IMR-90 (cell line): ENCODE results near the gene FCHSD2. TPM values are rescaled to one million over a fixed set of nuclear protein-coding genes. Genes with fewer than 3 reads are reported as not detected.

ENCODE experiments used
- ATAC-seq: fragments of 200-7000 bp; cut with Tn5 transposase; 2 replicates; pipeline ENCODE4 v1.9.1; 2020; ENCODE audit warnings: low read depth, mild to moderate bottlenecking, moderate library complexity
- BruUV-seq: library from RNA; stranded (reverse); fragments of 400-500 nt; replicated peaks from 2 replicates; lab custom pipeline; 2021; lab: Mats Ljungman, UMichigan
- CTCF ChIA-PET: fragments of 300-600 bp; formaldehyde crosslinking; extraction: SDS; loops from one replicate; lab custom pipeline; 2021; ENCODE audit warnings: antibody characterized with exemption; lab: Yijun Ruan, JAX
- POLR2A ChIA-PET: fragments of 300-600 bp; sonication (Branson Sonifier 250); formaldehyde crosslinking; loops from one replicate; lab custom pipeline; 2022; ENCODE audit warnings: antibody characterized with exemption; ENCODE audit not compliant: unreplicated experiment; lab: Charles Lee
- DNase-seq: peaks from one replicate; pipeline ENCODE4 v3.0.0; 2013
- H2AFZ ChIP-seq: replicated peaks from 2 replicates; pipeline ENCODE3; 2013; ENCODE audit warnings: low read length, mild to moderate bottlenecking; ENCODE audit not compliant: poor library complexity
- H2AK5ac ChIP-seq: 2 replicates; pipeline ENCODE4 v1.6.1; 2013; ENCODE audit warnings: low read depth, low read length, inconsistent platforms
- H2AK9ac ChIP-seq: replicated peaks from 2 replicates; pipeline ENCODE3; 2013; ENCODE audit warnings: mild to moderate bottlenecking, low read depth, low read length, moderate library complexity; ENCODE audit not compliant: poor library complexity
- H2BK120ac ChIP-seq: 2 replicates; pipeline ENCODE4 v1.6.1; 2013; ENCODE audit warnings: low read depth, low read length, inconsistent platforms
- H2BK15ac ChIP-seq: 3 replicates; pipeline ENCODE4 v1.6.1; 2013; ENCODE audit warnings: low read depth, low read length, inconsistent platforms
- H2BK20ac ChIP-seq: 2 replicates; pipeline ENCODE4 v1.6.1; 2013; ENCODE audit warnings: low read depth, mild to moderate bottlenecking, inconsistent platforms, low read length, moderate library complexity
- H2BK5ac ChIP-seq: 2 replicates; pipeline ENCODE4 v1.6.1; 2013; ENCODE audit warnings: mild to moderate bottlenecking, low read depth, low read length, inconsistent platforms; ENCODE audit not compliant: poor library complexity, severe bottlenecking
- H3K14ac ChIP-seq: replicated peaks from 2 replicates; pipeline ENCODE4 v1.6.1; 2013; ENCODE audit warnings: low read depth, low read length, inconsistent platforms
- H3K18ac ChIP-seq: 2 replicates; pipeline ENCODE4 v1.6.1; 2013; ENCODE audit warnings: low read depth, low read length, control low read depth
- H3K23ac ChIP-seq: 2 replicates; pipeline ENCODE4 v1.6.1; 2013; ENCODE audit warnings: low read depth, low read length, inconsistent platforms
- H3K27ac ChIP-seq: 2 replicates; pipeline ENCODE4 v1.5.1; 2013; ENCODE audit warnings: mild to moderate bottlenecking, control low read depth, low read length; ENCODE audit not compliant: insufficient read depth
- H3K27me3 ChIP-seq: 2 replicates; pipeline ENCODE4 v1.6.1; 2013; ENCODE audit warnings: low read length; ENCODE audit not compliant: control insufficient read depth, insufficient read depth
- H3K36me3 ChIP-seq: 2 replicates; pipeline ENCODE4 v1.6.1; 2013; ENCODE audit warnings: low read length, mixed read lengths; ENCODE audit not compliant: control insufficient read depth, insufficient read depth
- H3K4ac ChIP-seq: 2 replicates; pipeline ENCODE4 v1.6.1; 2013; ENCODE audit warnings: low read depth, low read length, inconsistent platforms
- H3K4me1 ChIP-seq: 2 replicates; pipeline ENCODE4 v1.6.1; 2013; ENCODE audit warnings: low read length, mixed read lengths; ENCODE audit not compliant: control insufficient read depth, insufficient read depth
- H3K4me2 ChIP-seq: 2 replicates; pipeline ENCODE4 v1.6.1; 2013; ENCODE audit warnings: low read depth, mild to moderate bottlenecking, control low read depth, low read length, moderate library complexity
- H3K4me3 ChIP-seq: 2 replicates; pipeline ENCODE4 v1.5.1; 2013; ENCODE audit warnings: low read depth, mild to moderate bottlenecking, control low read depth, low read length, moderate library complexity; ENCODE audit not compliant: insufficient read depth
- H3K56ac ChIP-seq: 2 replicates; pipeline ENCODE4 v1.6.1; 2013; ENCODE audit warnings: low read length, inconsistent platforms; ENCODE audit not compliant: insufficient read depth; ENCODE audit errors: extremely low read depth
- H3K79me1 ChIP-seq, 2 experiments: 2 replicates each; pipeline ENCODE4 v1.6.1; 2013; ENCODE audit warnings: low read length in 2 of 2, inconsistent platforms in 1 of 2, low read depth in 1 of 2
- H3K9ac ChIP-seq: 2 replicates; pipeline ENCODE4 v1.6.1; 2013; ENCODE audit warnings: low read depth, low read length, control low read depth
- H3K9me1 ChIP-seq: 2 replicates; pipeline ENCODE4 v1.6.1; 2013; ENCODE audit warnings: low read length, inconsistent platforms; ENCODE audit not compliant: insufficient read depth
- H3K9me3 ChIP-seq: 2 replicates; pipeline ENCODE4 v1.6.1; 2013; ENCODE audit warnings: low read length; ENCODE audit not compliant: control insufficient read depth, insufficient read depth
- H4K20me1 ChIP-seq: 2 replicates; pipeline ENCODE4 v1.6.1; 2013; ENCODE audit warnings: low read length, inconsistent platforms; ENCODE audit not compliant: insufficient read depth
- H4K5ac ChIP-seq: 2 replicates; pipeline ENCODE4 v1.6.1; 2013; ENCODE audit warnings: mild to moderate bottlenecking, low read depth, low read length, control low read depth
- H4K8ac ChIP-seq, 2 experiments: 2 replicates each; pipeline ENCODE4 v1.6.1; 2013; ENCODE audit warnings: low read depth in 2 of 2, low read length in 2 of 2, control low read depth in 1 of 2, inconsistent platforms in 1 of 2
- H4K91ac ChIP-seq: 2 replicates; pipeline ENCODE4 v1.6.1; 2013; ENCODE audit warnings: low read depth, low read length, inconsistent platforms; ENCODE audit not compliant: insufficient read depth
- BHLHE40 ChIP-seq: fragments of 150-350 bp; IDR thresholded peaks from 2 replicates; pipeline ENCODE4 v1.6.1; 2016; ENCODE audit warnings: mild to moderate bottlenecking, low read depth, low read length
- MAFK ChIP-seq: IDR thresholded peaks from 2 replicates; pipeline ENCODE4 v1.6.1; 2012; ENCODE audit warnings: low read depth, low read length, improper control_type of control experiment
- MAZ ChIP-seq: IDR thresholded peaks from 2 replicates; pipeline ENCODE4 v1.6.1; 2012; ENCODE audit warnings: low read depth, mild to moderate bottlenecking, low read length, improper control_type of control experiment, moderate library complexity, borderline replicate concordance
- MXI1 ChIP-seq: IDR thresholded peaks from 2 replicates; pipeline ENCODE4 v1.6.1; 2012; ENCODE audit warnings: low read depth, mild to moderate bottlenecking, low read length, moderate library complexity, borderline replicate concordance
- NFE2L2 ChIP-seq: fragments of 150-350 bp; IDR thresholded peaks from 2 replicates; pipeline ENCODE4 v1.6.1; 2016; ENCODE audit warnings: low read depth, mild to moderate bottlenecking, low read length
- POLR2A ChIP-seq: IDR thresholded peaks from 2 replicates; pipeline ENCODE4 v1.6.1; 2012; ENCODE audit warnings: mild to moderate bottlenecking, low read depth, low read length
- RAD21 ChIP-seq: IDR thresholded peaks from 2 replicates; pipeline ENCODE4 v1.6.1; 2012; ENCODE audit warnings: low read length, improper control_type of control experiment
- RCOR1 ChIP-seq: IDR thresholded peaks from 2 replicates; pipeline ENCODE4 v1.6.1; 2012; ENCODE audit warnings: mild to moderate bottlenecking, low read length, improper control_type of control experiment; ENCODE audit not compliant: insufficient replicate concordance
- SMC3 ChIP-seq: fragments of 150-350 bp; IDR thresholded peaks from 2 replicates; pipeline ENCODE4 v1.6.1; 2016; ENCODE audit warnings: low read depth, mild to moderate bottlenecking, antibody characterized with exemption, low read length, moderate library complexity
- WGBS, 2 experiments: methylation state at CpG; one replicate each; pipeline versions ENCODE4 v1.1.5 to v1.1.7; 2013; ENCODE audit warnings: missing lambda C conversion rate in 2 of 2; ENCODE audit not compliant: insufficient read length in 1 of 2; ENCODE audit errors: extremely low coverage in 2 of 2; 5-methylcytosine and 5-hydroxymethylcytosine counted together
- dilution Hi-C: fragments of 300-500 bp; cut with HindIII; formaldehyde crosslinking; loops from one replicate; pipeline ENCODE4 v1.14.3; 2018; ENCODE audit warnings: low sequenced_read_pairs; ENCODE audit not compliant: unreplicated experiment
- in situ Hi-C: fragments of 300-500 bp; cut with MboI; formaldehyde crosslinking; loops from 3 replicates; pipeline ENCODE4 v1.14.3; 2019; ENCODE audit warnings: low sequenced_read_pairs, inconsistent platforms, mixed read lengths
- intact Hi-C: fragments of 100-400 bp; cut with micrococcal nuclease; formaldehyde crosslinking; loops from 2 replicates; pipeline ENCODE4 v1.10.0; 2022
- polyA plus RNA-seq, 3 experiments: library from polyadenylated mRNA; depleted of rRNA; stranded (reverse); fragments of >200 nt; gene quantifications; 2 replicates each; pipeline ENCODE4 v1.2.3, GENCODE V29; 2012; ENCODE audit warnings: low replicate concordance in 1 of 3
- total RNA-seq: library from RNA; depleted of rRNA; stranded (reverse); fragments of >200 nt; gene quantifications from 2 replicates; pipeline ENCODE4 v1.2.3, GENCODE V29; 2012
- TF ChIP-seq, protein P1 (sequence below): fragments of 150-350 bp; IDR thresholded peaks from 2 replicates; pipeline ENCODE4 v1.6.1; 2017; ENCODE audit warnings: mild to moderate bottlenecking, antibody characterized with exemption, low read length, low read depth
- TF ChIP-seq, protein P2 (sequence below): fragments of 150-350 bp; IDR thresholded peaks from 2 replicates; pipeline ENCODE4 v1.6.1; 2016; ENCODE audit warnings: low read depth, mild to moderate bottlenecking, low read length, moderate library complexity, borderline replicate concordance

FCHSD2 gene
- total and polyA plus RNA-seq, 2 of the 4 experiments (the other 2 are of a cell fraction), result 5.9 to 18.7 TPM

DNA sequence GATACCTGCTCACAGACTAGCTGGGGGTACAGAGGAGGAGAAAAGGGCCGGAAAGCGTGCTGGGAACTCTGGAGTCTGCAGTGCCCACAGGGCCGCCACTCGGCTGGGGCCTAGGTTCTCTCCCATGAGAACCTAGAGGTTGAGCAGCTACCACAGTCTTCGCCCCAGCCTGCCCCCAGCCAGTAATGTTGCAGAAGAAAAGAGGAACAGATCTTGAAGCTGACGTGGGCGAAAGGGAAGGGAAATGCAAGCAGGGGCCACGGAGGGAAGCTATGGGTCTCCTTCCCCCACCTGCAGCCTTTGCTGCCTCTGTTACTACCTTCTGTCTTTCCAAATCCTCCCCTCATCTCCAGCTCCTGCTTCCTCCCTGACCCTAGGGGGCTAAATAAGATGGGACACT is 47.2 kb upstream of the FCHSD2 start (continued):
- no peak for TF ChIP-seq MAFK
- TF ChIP-seq, protein P1, sequence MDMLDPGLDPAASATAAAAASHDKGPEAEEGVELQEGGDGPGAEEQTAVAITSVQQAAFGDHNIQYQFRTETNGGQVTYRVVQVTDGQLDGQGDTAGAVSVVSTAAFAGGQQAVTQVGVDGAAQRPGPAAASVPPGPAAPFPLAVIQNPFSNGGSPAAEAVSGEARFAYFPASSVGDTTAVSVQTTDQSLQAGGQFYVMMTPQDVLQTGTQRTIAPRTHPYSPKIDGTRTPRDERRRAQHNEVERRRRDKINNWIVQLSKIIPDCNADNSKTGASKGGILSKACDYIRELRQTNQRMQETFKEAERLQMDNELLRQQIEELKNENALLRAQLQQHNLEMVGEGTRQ, result no peak

DNA sequence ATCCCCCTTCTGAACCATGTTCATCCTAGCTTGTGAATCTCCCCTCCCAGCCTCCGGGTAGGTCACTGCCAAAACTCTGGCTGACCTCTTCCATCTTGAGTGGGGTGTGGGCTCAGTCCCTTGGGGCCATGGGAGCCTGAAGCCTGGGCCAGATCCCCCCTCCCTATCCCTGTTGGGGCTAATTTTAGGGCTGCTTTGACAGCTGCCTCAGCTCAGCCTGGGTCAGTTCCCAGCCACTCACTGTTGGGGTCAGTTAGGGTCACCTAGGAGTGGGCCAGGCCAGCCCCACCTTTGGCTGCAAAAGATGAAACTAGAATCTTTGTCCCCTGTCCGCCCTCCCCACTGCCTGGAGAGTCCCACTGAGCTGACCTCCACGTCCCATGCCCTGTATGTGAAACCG is 46.2 kb upstream of the FCHSD2 start:
- Histone ChIP-seq H3K36me3 (no peaks in the 10 kb centered on the region), H3K4me3 (no peak overlapping the region), H3K14ac (no peak overlapping the region), H3K56ac (no peak overlapping the region), H3K4ac (no peak overlapping the region), H2AK5ac (no peak overlapping the region), H3K4me1 (peaks cover 7% of the 10 kb centered on the region), H4K5ac (no peak overlapping the region), H2BK15ac (no peak overlapping the region), H2BK5ac (no peak overlapping the region), H3K23ac (no peak overlapping the region), H4K8ac (no peak overlapping the region), H3K27me3 (peaks cover 2% of the 10 kb centered on the region; the same call in 1 of the 2 replicates), H3K79me1 (no peaks in the 10 kb centered on the region), H2BK20ac (no peak overlapping the region), H4K20me1 (no peaks in the 10 kb centered on the region), H2BK120ac (no peak overlapping the region), H3K9me1 (peaks cover 19% of the 10 kb centered on the region), H3K9me3 (no peaks in the 10 kb centered on the region), H3K4me2 (no peak overlapping the region), H3K9ac (no peak overlapping the region), H3K27ac (no peak overlapping the region), H2AK9ac (no peak overlapping the region), H3K18ac (no peak overlapping the region), H2AFZ (no peak overlapping the region), H4K91ac (no peak overlapping the region)
- TF ChIP-seq RCOR1 (no peak), BHLHE40 (no peak), RAD21 (no peak), POLR2A (no peak), MAZ (no peak), SMC3 (no peak), MXI1 (no peak), NFE2L2 (no peak), MAFK (no peak)
- TF ChIP-seq, protein P2, sequence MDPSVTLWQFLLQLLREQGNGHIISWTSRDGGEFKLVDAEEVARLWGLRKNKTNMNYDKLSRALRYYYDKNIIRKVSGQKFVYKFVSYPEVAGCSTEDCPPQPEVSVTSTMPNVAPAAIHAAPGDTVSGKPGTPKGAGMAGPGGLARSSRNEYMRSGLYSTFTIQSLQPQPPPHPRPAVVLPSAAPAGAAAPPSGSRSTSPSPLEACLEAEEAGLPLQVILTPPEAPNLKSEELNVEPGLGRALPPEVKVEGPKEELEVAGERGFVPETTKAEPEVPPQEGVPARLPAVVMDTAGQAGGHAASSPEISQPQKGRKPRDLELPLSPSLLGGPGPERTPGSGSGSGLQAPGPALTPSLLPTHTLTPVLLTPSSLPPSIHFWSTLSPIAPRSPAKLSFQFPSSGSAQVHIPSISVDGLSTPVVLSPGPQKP, result no peak
- TF ChIP-seq, protein P1, result no peak
- CTCF ChIA-PET, result interaction anchor here (6.0 kb wide), 1 partner anchor 102 kb away, joined by 34 read pairs; no protein-coding TSS in a partner anchor
- intact Hi-C loops (no loop called here), dilution Hi-C loops (no loop called here), in situ Hi-C loops (loop anchor here (5.0 kb wide), 1 partner anchor 99 kb away; no protein-coding TSS in a partner anchor)
- POLR2A ChIA-PET, result no interaction called here
- BruUV-seq, result no TSS peak
- ATAC-seq (no peak), DNase-seq (no peak)
- no CpG with 5 or more reads among the region's 4 CpGs for WGBS, 2 experiments
